ENCODE results near the gene DPEP1. TPM values are rescaled to one million over a fixed set of nuclear protein-coding genes. Genes with fewer than 3 reads are reported as not detected.

DPEP1 gene
- total and polyA plus RNA-seq, 4 donors: 0.14 to 0.83 (median 0.45) TPM

DNA sequence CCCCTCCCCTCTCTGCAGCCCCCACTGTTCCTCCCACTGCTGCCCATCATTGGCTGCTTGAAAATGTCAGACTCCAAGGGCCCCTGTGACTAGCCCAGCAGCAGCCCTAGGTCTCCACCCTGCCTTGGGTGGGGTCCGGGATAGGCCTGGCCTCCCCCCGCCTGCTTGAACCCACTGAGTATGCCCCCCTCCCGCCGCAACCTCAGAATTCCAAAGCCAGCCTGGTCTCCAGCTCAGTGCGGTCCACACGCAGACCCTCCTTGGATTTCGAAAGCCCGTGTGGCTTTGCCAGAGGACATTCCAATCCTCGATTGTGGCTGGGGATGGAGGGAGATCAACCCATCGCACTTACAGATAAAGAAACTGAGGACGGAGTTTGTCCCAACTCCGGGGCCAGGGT, 6.4 kb downstream of the DPEP1 start:
- no peak overlapping the region for H3K4me3 ChIP-seq (ENCODE audit: low read depth in 1 of 3, low read length in 3 of 3)
- H3K27me3 ChIP-seq (ENCODE audit: control insufficient read depth in 4 of 4, insufficient read depth in 4 of 4, low read length in 3 of 4): no peaks in the 10 kb centered on the region
- H3K4me1 ChIP-seq (ENCODE audit: control insufficient read depth in 4 of 4, insufficient read depth in 4 of 4, low read length in 3 of 4): no peaks in the 10 kb centered on the region
- TF ChIP-seq JUND (IDR thresholded peaks at IDR 0.05): no peak
- TF ChIP-seq RXRA (IDR thresholded peaks at IDR 0.05): no peak
- TF ChIP-seq, protein P1, sequence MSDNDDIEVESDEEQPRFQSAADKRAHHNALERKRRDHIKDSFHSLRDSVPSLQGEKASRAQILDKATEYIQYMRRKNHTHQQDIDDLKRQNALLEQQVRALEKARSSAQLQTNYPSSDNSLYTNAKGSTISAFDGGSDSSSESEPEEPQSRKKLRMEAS (IDR thresholded peaks at IDR 0.05): no peak
- TF ChIP-seq NR2F2 (IDR thresholded peaks at IDR 0.05): no peak
- TF ChIP-seq SP1 (IDR thresholded peaks at IDR 0.05): no peak
- TF ChIP-seq, protein P2, sequence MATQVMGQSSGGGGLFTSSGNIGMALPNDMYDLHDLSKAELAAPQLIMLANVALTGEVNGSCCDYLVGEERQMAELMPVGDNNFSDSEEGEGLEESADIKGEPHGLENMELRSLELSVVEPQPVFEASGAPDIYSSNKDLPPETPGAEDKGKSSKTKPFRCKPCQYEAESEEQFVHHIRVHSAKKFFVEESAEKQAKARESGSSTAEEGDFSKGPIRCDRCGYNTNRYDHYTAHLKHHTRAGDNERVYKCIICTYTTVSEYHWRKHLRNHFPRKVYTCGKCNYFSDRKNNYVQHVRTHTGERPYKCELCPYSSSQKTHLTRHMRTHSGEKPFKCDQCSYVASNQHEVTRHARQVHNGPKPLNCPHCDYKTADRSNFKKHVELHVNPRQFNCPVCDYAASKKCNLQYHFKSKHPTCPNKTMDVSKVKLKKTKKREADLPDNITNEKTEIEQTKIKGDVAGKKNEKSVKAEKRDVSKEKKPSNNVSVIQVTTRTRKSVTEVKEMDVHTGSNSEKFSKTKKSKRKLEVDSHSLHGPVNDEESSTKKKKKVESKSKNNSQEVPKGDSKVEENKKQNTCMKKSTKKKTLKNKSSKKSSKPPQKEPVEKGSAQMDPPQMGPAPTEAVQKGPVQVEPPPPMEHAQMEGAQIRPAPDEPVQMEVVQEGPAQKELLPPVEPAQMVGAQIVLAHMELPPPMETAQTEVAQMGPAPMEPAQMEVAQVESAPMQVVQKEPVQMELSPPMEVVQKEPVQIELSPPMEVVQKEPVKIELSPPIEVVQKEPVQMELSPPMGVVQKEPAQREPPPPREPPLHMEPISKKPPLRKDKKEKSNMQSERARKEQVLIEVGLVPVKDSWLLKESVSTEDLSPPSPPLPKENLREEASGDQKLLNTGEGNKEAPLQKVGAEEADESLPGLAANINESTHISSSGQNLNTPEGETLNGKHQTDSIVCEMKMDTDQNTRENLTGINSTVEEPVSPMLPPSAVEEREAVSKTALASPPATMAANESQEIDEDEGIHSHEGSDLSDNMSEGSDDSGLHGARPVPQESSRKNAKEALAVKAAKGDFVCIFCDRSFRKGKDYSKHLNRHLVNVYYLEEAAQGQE (IDR thresholded peaks at IDR 0.05): no peak
- TF ChIP-seq TAF1 (conservative IDR thresholded peaks at IDR 0.05): no peak
- no peak for TF ChIP-seq EGR1 (IDR thresholded peaks at IDR 0.05; ENCODE audit: low read depth in 2 of 2)
- TF ChIP-seq HNF4A (conservative IDR thresholded peaks at IDR 0.05): no peak
- TF ChIP-seq, protein P3, sequence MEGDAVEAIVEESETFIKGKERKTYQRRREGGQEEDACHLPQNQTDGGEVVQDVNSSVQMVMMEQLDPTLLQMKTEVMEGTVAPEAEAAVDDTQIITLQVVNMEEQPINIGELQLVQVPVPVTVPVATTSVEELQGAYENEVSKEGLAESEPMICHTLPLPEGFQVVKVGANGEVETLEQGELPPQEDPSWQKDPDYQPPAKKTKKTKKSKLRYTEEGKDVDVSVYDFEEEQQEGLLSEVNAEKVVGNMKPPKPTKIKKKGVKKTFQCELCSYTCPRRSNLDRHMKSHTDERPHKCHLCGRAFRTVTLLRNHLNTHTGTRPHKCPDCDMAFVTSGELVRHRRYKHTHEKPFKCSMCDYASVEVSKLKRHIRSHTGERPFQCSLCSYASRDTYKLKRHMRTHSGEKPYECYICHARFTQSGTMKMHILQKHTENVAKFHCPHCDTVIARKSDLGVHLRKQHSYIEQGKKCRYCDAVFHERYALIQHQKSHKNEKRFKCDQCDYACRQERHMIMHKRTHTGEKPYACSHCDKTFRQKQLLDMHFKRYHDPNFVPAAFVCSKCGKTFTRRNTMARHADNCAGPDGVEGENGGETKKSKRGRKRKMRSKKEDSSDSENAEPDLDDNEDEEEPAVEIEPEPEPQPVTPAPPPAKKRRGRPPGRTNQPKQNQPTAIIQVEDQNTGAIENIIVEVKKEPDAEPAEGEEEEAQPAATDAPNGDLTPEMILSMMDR (IDR thresholded peaks at IDR 0.05; ENCODE audit: low read depth, low read length, missing input control): no peak
- TF ChIP-seq, protein P4, sequence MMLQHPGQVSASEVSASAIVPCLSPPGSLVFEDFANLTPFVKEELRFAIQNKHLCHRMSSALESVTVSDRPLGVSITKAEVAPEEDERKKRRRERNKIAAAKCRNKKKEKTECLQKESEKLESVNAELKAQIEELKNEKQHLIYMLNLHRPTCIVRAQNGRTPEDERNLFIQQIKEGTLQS (IDR thresholded peaks at IDR 0.05): no peak
- TF ChIP-seq HNF4G (IDR thresholded peaks at IDR 0.05): no peak
- TF ChIP-seq FOXA1 (IDR thresholded peaks at IDR 0.05): no peak
- no peak for TF ChIP-seq FOXA2 (IDR thresholded peaks at IDR 0.05)
- no peak for TF ChIP-seq YY1 (IDR thresholded peaks at IDR 0.05)
- TF ChIP-seq GABPA (IDR thresholded peaks at IDR 0.05 in 1 of 2, conservative IDR thresholded peaks at IDR 0.05 in 1 of 2): no peak
- TF ChIP-seq, protein P5, sequence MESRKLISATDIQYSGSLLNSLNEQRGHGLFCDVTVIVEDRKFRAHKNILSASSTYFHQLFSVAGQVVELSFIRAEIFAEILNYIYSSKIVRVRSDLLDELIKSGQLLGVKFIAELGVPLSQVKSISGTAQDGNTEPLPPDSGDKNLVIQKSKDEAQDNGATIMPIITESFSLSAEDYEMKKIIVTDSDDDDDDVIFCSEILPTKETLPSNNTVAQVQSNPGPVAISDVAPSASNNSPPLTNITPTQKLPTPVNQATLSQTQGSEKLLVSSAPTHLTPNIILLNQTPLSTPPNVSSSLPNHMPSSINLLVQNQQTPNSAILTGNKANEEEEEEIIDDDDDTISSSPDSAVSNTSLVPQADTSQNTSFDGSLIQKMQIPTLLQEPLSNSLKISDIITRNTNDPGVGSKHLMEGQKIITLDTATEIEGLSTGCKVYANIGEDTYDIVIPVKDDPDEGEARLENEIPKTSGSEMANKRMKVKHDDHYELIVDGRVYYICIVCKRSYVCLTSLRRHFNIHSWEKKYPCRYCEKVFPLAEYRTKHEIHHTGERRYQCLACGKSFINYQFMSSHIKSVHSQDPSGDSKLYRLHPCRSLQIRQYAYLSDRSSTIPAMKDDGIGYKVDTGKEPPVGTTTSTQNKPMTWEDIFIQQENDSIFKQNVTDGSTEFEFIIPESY (IDR thresholded peaks at IDR 0.05): no peak
- 53% methylated on average over 12 of the region's 12 CpGs for WGBS
- H3K36me3 ChIP-seq (ENCODE audit: control insufficient read depth in 4 of 4, insufficient read depth in 3 of 4, low read depth in 1 of 4, low read length in 3 of 4): no peaks in the 10 kb centered on the region
- H3K27ac ChIP-seq (ENCODE audit: low read depth in 1 of 2, low read length in 2 of 2): no peak overlapping the region
- DNase-seq (ENCODE audit: low spot score): no peak
- no peak overlapping the region for H3K9ac ChIP-seq (ENCODE audit: low read depth in 1 of 2, low read length in 2 of 2)
- no peaks in the 10 kb centered on the region for H3K9me3 ChIP-seq (ENCODE audit: control insufficient read depth in 4 of 4, low read length in 3 of 4)

Data from liver (tissue), 9 donors.